Psoas muscle (tissue), 8 donors: ENCODE data around the gene CCNY. TPM values are rescaled to one million over a fixed set of nuclear protein-coding genes. Genes with fewer than 3 reads are reported as not detected.

Experiments
- ATAC-seq, 4 donors: fragments of 200-7000 bp; cut with Tn5 transposase; one replicate each; pipeline ENCODE4 v1.9.1; 2020; ENCODE audit warnings: moderate library complexity in 3 of 4, mild to moderate bottlenecking in 2 of 4
- DNase-seq, 2 donors: peaks; one replicate each; pipeline ENCODE4 v3.0.0-alpha.2; 2020
- H3K27ac ChIP-seq: fragments of 200-600 bp; one replicate; pipeline ENCODE4 v1.8.0; 2022
- H3K27me3 ChIP-seq, 3 donors: fragments of 200-600 bp in 1 of 3; one replicate each; pipeline versions ENCODE4 v1.6.1 to v1.8.0; 2013 to 2022; ENCODE audit warnings: low read length in 2 of 3, mild to moderate bottlenecking in 2 of 3, moderate library complexity in 1 of 3; ENCODE audit not compliant: insufficient read depth in 3 of 3
- H3K36me3 ChIP-seq, 2 donors: fragments of 200-600 bp in 1 of 2; one replicate each; pipeline versions ENCODE4 v1.6.1 to v1.8.0; 2013 to 2022; ENCODE audit warnings: low read depth in 1 of 2, mild to moderate bottlenecking in 1 of 2, moderate library complexity in 1 of 2; ENCODE audit not compliant: insufficient read depth in 1 of 2
- H3K4me1 ChIP-seq: fragments of 200-600 bp; one replicate; pipeline ENCODE4 v1.8.0; 2022
- H3K4me3 ChIP-seq: fragments of 200-600 bp; one replicate; pipeline ENCODE4 v1.8.0; 2022; ENCODE audit warnings: mild to moderate bottlenecking
- H3K9me3 ChIP-seq: fragments of 200-600 bp; one replicate; pipeline ENCODE4 v1.8.0; 2022
- CTCF ChIP-seq: fragments of 200-600 bp; IDR thresholded peaks from one replicate; pipeline ENCODE4 v1.8.0; 2022; ENCODE audit warnings: antibody characterized with exemption
- WGBS, 3 donors: extraction: QIAGEN DNeasy Blood & Tissue Kit; methylation state at CpG; one replicate each; pipeline versions ENCODE4 v1.1.6 to v1.1.7; 2013; 5-methylcytosine and 5-hydroxymethylcytosine counted together
- intact Hi-C, 2 donors: fragments of 100-400 bp; cut with DNase I; formaldehyde crosslinking; loops; one replicate each; pipeline versions ENCODE4 v1.11.0 to v1.14.2; 2022
- polyA plus RNA-seq, 3 donors: library from polyadenylated mRNA; stranded (reverse); fragments of 200-250 nt; gene quantifications; one replicate each; pipeline ENCODE4 v1.2.3, GENCODE V29; 2013
- total RNA-seq, 4 donors: library from RNA; stranded (reverse); fragmentation: NEBNext Ultra II Directional in 2 of 4; extraction: Animal tissue kit (Norgen Biotek cat#: 25700) in 2 of 4; gene quantifications; one replicate each; pipeline versions ENCODE4 v1.2.1 to v1.2.4, GENCODE V29; 2021 to 2023
- donor health status: healthy with polysubstance abuse.
- donor health status: DM: no; HTN: no; CAD: no; lungs with moderate emphysema.
- donor health status: Bipolar disorder and iron deficiency.
- donor health status: healthy.
- donor health status: DM: yes; HTN: yes; CAD: no.
- donor health status: DM: no; HTN: no; CAD: no.
- donor health status: DM: no; HTN: no; CAD: no.
- donor health status: DM: yes; HTN: yes; CAD: no.

The CCNY gene
- total and polyA plus RNA-seq, 7 donors, result 21.2 to 55.8 (median 47.0) TPM

GRCh38 chr10:35386594-35387174 is 50.4 kb downstream of the CCNY start:
- peak overlapping the region; percentile 65 for H3K27ac ChIP-seq
- no peak for ATAC-seq
- TF ChIP-seq CTCF, result no peak
- DNase-seq, result no peak
- peaks cover 29% of the 10 kb centered on the region for H3K4me1 ChIP-seq
- 49 to 62% (median 51%) methylated on average over 5 of the region's 5 CpGs for WGBS, 3 donors
- H3K36me3 ChIP-seq, result no peaks in the 10 kb centered on the region
- H3K4me3 ChIP-seq, result no peak overlapping the region
- intact Hi-C loops, result no loop called here
- H3K27me3 ChIP-seq, result no peaks in the 10 kb centered on the region
- peaks cover 11% of the 10 kb centered on the region for H3K9me3 ChIP-seq

GRCh38 chr10:35387768-35388167 is 51.5 kb downstream of the CCNY start:
- Histone ChIP-seq H3K4me3 (no peak overlapping the region), H3K9me3 (peaks cover 11% of the 10 kb centered on the region), H3K36me3 (no peaks in the 10 kb centered on the region), H3K4me1 (peaks cover 22% of the 10 kb centered on the region), H3K27me3 (no peaks in the 10 kb centered on the region), H3K27ac (peak overlapping the region; percentile 65)
- no peak for TF ChIP-seq CTCF
- whole genome bisulfite sequencing, 3 donors, result 67 to 77% (median 71%) methylated on average over 2 of the region's 2 CpGs
- DNase-seq, result no peak
- ATAC-seq, result no peak
- intact Hi-C loops, result no loop called here

GRCh38 chr10:35388197-35388596 is 51.9 kb downstream of the CCNY start:
- Histone ChIP-seq H3K4me1 (peaks cover 23% of the 10 kb centered on the region), H3K4me3 (no peak overlapping the region), H3K9me3 (peaks cover 11% of the 10 kb centered on the region), H3K27me3 (no peaks in the 10 kb centered on the region), H3K27ac (peak overlapping the region; percentile 65), H3K36me3 (no peaks in the 10 kb centered on the region)
- ATAC-seq (no peak), DNase-seq (no peak)
- intact Hi-C loops, result no loop called here
- no peak for TF ChIP-seq CTCF

GRCh38 chr10:35388682-35389081 is 52.4 kb downstream of the CCNY start:
- no peak for TF ChIP-seq CTCF
- WGBS, 3 donors, result 90 to 100% (median 96%) methylated on average over 1 of the region's 1 CpG
- intact Hi-C loops, result no loop called here

GRCh38 chr10:35390161-35390840 is 54.0 kb downstream of the CCNY start:
- intact Hi-C loops, result no loop called here
- WGBS, 3 donors, result 43 to 59% (median 51%) methylated on average over 2 of the region's 2 CpGs
- peak in 1 of 4 donors; percentile 42 for ATAC-seq
- no peak for DNase-seq
- no peak for TF ChIP-seq CTCF
- peaks cover 11% of the 10 kb centered on the region for H3K9me3 ChIP-seq
- no peak overlapping the region for H3K4me3 ChIP-seq
- H3K4me1 ChIP-seq, result peaks cover 42% of the 10 kb centered on the region
- H3K27me3 ChIP-seq, result no peaks in the 10 kb centered on the region
- no peaks in the 10 kb centered on the region for H3K36me3 ChIP-seq
- H3K27ac ChIP-seq, result peak overlapping the region; percentile 31

More at GRCh38 chr10:35388682-35389081, 52.4 kb downstream of the CCNY start:
- H3K36me3 ChIP-seq, result no peaks in the 10 kb centered on the region
- H3K27ac ChIP-seq, result peak overlapping the region; percentile 65
- H3K9me3 ChIP-seq, result peaks cover 11% of the 10 kb centered on the region
- ATAC-seq (no peak), DNase-seq (no peak)
- no peak overlapping the region for H3K4me3 ChIP-seq
- no peaks in the 10 kb centered on the region for H3K27me3 ChIP-seq
- H3K4me1 ChIP-seq, result peaks cover 27% of the 10 kb centered on the region
